HL-60 (cell line): Measurements from ENCODE around the gene S100P.

Source experiments
- GABPA ChIP-seq: IDR thresholded peaks from 2 replicates; pipeline ENCODE4 v1.6.1; 2012; ENCODE audit warnings: low read depth
- TF ChIP-seq, protein P1 (sequence below): IDR thresholded peaks from one replicate; pipeline ENCODE4 v1.5.1; 2011; ENCODE audit warnings: low read length, control low read depth, inconsistent platforms; ENCODE audit not compliant: insufficient read depth
- TF ChIP-seq, protein P2 (sequence below): IDR thresholded peaks from 2 replicates; pipeline ENCODE4 v1.6.1; 2012; ENCODE audit warnings: low read depth; ENCODE audit not compliant: insufficient replicate concordance

DNA sequence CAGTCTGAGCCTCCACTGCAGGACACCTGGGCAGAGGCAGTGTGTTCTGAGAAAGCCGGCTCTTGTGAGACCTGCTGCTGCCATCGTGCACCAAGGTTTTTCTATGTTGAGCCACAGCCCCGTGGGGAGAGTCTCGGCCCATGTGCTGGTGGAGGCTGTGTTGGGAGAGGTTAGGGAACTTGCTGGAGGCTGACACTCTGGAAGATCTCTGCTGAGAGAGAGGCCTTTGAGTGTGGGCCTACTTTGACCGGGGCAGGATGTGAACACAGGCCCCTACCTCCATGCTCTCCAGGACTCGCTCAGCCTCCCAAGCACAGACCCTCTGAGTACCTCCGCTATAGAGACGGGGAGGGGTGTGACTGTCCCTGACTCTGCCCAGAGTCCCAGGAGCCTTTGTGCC, 1.3 kb upstream of the S100P start:
- TF ChIP-seq, protein P1, sequence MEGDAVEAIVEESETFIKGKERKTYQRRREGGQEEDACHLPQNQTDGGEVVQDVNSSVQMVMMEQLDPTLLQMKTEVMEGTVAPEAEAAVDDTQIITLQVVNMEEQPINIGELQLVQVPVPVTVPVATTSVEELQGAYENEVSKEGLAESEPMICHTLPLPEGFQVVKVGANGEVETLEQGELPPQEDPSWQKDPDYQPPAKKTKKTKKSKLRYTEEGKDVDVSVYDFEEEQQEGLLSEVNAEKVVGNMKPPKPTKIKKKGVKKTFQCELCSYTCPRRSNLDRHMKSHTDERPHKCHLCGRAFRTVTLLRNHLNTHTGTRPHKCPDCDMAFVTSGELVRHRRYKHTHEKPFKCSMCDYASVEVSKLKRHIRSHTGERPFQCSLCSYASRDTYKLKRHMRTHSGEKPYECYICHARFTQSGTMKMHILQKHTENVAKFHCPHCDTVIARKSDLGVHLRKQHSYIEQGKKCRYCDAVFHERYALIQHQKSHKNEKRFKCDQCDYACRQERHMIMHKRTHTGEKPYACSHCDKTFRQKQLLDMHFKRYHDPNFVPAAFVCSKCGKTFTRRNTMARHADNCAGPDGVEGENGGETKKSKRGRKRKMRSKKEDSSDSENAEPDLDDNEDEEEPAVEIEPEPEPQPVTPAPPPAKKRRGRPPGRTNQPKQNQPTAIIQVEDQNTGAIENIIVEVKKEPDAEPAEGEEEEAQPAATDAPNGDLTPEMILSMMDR: no peak
- TF ChIP-seq, protein P2, sequence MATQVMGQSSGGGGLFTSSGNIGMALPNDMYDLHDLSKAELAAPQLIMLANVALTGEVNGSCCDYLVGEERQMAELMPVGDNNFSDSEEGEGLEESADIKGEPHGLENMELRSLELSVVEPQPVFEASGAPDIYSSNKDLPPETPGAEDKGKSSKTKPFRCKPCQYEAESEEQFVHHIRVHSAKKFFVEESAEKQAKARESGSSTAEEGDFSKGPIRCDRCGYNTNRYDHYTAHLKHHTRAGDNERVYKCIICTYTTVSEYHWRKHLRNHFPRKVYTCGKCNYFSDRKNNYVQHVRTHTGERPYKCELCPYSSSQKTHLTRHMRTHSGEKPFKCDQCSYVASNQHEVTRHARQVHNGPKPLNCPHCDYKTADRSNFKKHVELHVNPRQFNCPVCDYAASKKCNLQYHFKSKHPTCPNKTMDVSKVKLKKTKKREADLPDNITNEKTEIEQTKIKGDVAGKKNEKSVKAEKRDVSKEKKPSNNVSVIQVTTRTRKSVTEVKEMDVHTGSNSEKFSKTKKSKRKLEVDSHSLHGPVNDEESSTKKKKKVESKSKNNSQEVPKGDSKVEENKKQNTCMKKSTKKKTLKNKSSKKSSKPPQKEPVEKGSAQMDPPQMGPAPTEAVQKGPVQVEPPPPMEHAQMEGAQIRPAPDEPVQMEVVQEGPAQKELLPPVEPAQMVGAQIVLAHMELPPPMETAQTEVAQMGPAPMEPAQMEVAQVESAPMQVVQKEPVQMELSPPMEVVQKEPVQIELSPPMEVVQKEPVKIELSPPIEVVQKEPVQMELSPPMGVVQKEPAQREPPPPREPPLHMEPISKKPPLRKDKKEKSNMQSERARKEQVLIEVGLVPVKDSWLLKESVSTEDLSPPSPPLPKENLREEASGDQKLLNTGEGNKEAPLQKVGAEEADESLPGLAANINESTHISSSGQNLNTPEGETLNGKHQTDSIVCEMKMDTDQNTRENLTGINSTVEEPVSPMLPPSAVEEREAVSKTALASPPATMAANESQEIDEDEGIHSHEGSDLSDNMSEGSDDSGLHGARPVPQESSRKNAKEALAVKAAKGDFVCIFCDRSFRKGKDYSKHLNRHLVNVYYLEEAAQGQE: no peak
- no peak for TF ChIP-seq GABPA
